WTC11 (cell line): ENCODE data around the gene RETREG3. TPM values are rescaled to one million over a fixed set of nuclear protein-coding genes. Genes with fewer than 3 reads are reported as not detected.

ENCODE experiments used
- ATAC-seq: fragments of 200-7000 bp; cut with Tn5 transposase; 2 replicates; pipeline ENCODE4 v1.10.0; 2021; ENCODE audit warnings: mild to moderate bottlenecking, moderate library complexity
- CTCF ChIA-PET: fragments of 300-600 bp; sonication (Branson Sonifier 250); formaldehyde crosslinking; loops from one replicate; lab custom pipeline; 2021; ENCODE audit warnings: antibody characterized with exemption; lab: Charles Lee
- POLR2A ChIA-PET: fragments of 350-600 bp; sonication (Branson Sonifier 250); formaldehyde crosslinking; loops from one replicate; lab custom pipeline; 2021; ENCODE audit warnings: antibody characterized with exemption; lab: Charles Lee
- DNase-seq: peaks from one replicate; pipeline ENCODE4 v3.0.0; 2021; ENCODE audit warnings: low spot score
- H3K27ac Mint-ChIP-seq: 2 replicates; pipeline ENCODE4 v1.8.0; 2021; ENCODE audit warnings: mixed read lengths
- H3K27me3 Mint-ChIP-seq: 2 replicates; pipeline ENCODE4 v1.8.0; 2021; ENCODE audit warnings: low read depth, mild to moderate bottlenecking, moderate library complexity, mixed read lengths
- H3K36me3 Mint-ChIP-seq: 2 replicates; pipeline ENCODE4 v1.8.0; 2021; ENCODE audit warnings: mixed read lengths
- H3K4me1 Mint-ChIP-seq: 2 replicates; pipeline ENCODE4 v1.8.0; 2022; ENCODE audit warnings: mixed read lengths
- H3K4me3 Mint-ChIP-seq: 2 replicates; pipeline ENCODE4 v1.8.0; 2021; ENCODE audit warnings: mild to moderate bottlenecking, moderate library complexity, mixed read lengths
- H3K9me3 Mint-ChIP-seq: 2 replicates; pipeline ENCODE4 v1.8.0; 2021; ENCODE audit warnings: mixed read lengths
- AR ChIP-seq: fragments of 250-450 bp; sonication (Bioruptor Pico); IDR thresholded peaks from 2 replicates; pipeline ENCODE4 v1.9.0; 2021; ENCODE audit warnings: mild to moderate bottlenecking
- ARID4B ChIP-seq: sonication (generic); formaldehyde crosslinking; IDR thresholded peaks from 2 replicates; pipeline ENCODE4 v1.8.0; 2023; ENCODE audit warnings: missing genetic modification reagents, mild to moderate bottlenecking, borderline replicate concordance
- E2F1 ChIP-seq: sonication (generic); formaldehyde crosslinking; IDR thresholded peaks from 2 replicates; pipeline ENCODE4 v1.8.0; 2022; ENCODE audit warnings: mild to moderate bottlenecking, missing genetic modification reagents
- ELF4 ChIP-seq: sonication (generic); formaldehyde crosslinking; IDR thresholded peaks from 2 replicates; pipeline ENCODE4 v1.8.1; 2022; ENCODE audit warnings: low read depth, mild to moderate bottlenecking, moderate library complexity, missing genetic modification reagents
- EMX1 ChIP-seq: fragments of 250-450 bp; sonication (Bioruptor Pico); IDR thresholded peaks from 2 replicates; pipeline ENCODE4 v1.8.0; 2021; ENCODE audit warnings: mild to moderate bottlenecking
- FOXK1 ChIP-seq: sonication (generic); formaldehyde crosslinking; IDR thresholded peaks from 2 replicates; pipeline ENCODE4 v1.8.0; 2022; ENCODE audit warnings: mild to moderate bottlenecking, moderate library complexity, missing genetic modification reagents
- FOXP1 ChIP-seq: sonication (generic); formaldehyde crosslinking; IDR thresholded peaks from 2 replicates; pipeline ENCODE4 v1.8.0; 2022; ENCODE audit warnings: missing genetic modification reagents, mild to moderate bottlenecking, moderate library complexity, borderline replicate concordance
- FOXP4 ChIP-seq: sonication (generic); formaldehyde crosslinking; IDR thresholded peaks from 2 replicates; pipeline ENCODE4 v1.8.0; 2022; ENCODE audit warnings: mild to moderate bottlenecking, missing genetic modification reagents
- GABPB1 ChIP-seq: sonication (generic); formaldehyde crosslinking; IDR thresholded peaks from 2 replicates; pipeline ENCODE4 v1.8.1; 2023; ENCODE audit warnings: mild to moderate bottlenecking, missing genetic modification reagents
- HMGXB4 ChIP-seq: sonication (generic); formaldehyde crosslinking; IDR thresholded peaks from 2 replicates; pipeline ENCODE4 v1.8.1; 2023; ENCODE audit warnings: mild to moderate bottlenecking, moderate library complexity, missing genetic modification reagents
- JUN ChIP-seq: sonication (generic); formaldehyde crosslinking; IDR thresholded peaks from 2 replicates; pipeline ENCODE4 v1.8.0; 2023; ENCODE audit warnings: mild to moderate bottlenecking, missing genetic modification reagents
- KAT7 ChIP-seq: sonication (generic); formaldehyde crosslinking; IDR thresholded peaks from 2 replicates; pipeline ENCODE4 v1.8.1; 2023; ENCODE audit warnings: missing genetic modification reagents, mild to moderate bottlenecking, borderline replicate concordance
- MAX ChIP-seq: sonication (generic); formaldehyde crosslinking; IDR thresholded peaks from 2 replicates; pipeline ENCODE4 v1.8.0; 2022; ENCODE audit warnings: mild to moderate bottlenecking, missing genetic modification reagents
- NFATC4 ChIP-seq: fragments of 250-450 bp; sonication (Bioruptor Pico); IDR thresholded peaks from 2 replicates; pipeline ENCODE4 v1.9.0; 2021; ENCODE audit warnings: mild to moderate bottlenecking
- NFYB ChIP-seq: sonication (generic); formaldehyde crosslinking; conservative IDR thresholded peaks from 2 replicates; pipeline ENCODE4 v1.8.0; 2022; ENCODE audit warnings: low read depth, missing genetic modification reagents
- PRRX2 ChIP-seq: fragments of 250-450 bp; sonication (Bioruptor Pico); IDR thresholded peaks from 2 replicates; pipeline ENCODE4 v1.8.0; 2021; ENCODE audit warnings: mild to moderate bottlenecking
- SMAD3 ChIP-seq: sonication (generic); formaldehyde crosslinking; IDR thresholded peaks from 2 replicates; pipeline ENCODE4 v1.8.0; 2022; ENCODE audit warnings: missing genetic modification reagents, mild to moderate bottlenecking, borderline replicate concordance
- SMAD4 ChIP-seq: sonication (generic); formaldehyde crosslinking; IDR thresholded peaks from 2 replicates; pipeline ENCODE4 v1.8.0; 2022; ENCODE audit warnings: mild to moderate bottlenecking, missing genetic modification reagents
- USF1 ChIP-seq: sonication (generic); formaldehyde crosslinking; IDR thresholded peaks from 2 replicates; pipeline ENCODE4 v1.8.0; 2022; ENCODE audit warnings: mild to moderate bottlenecking, missing genetic modification reagents
- USF2 ChIP-seq: sonication (generic); formaldehyde crosslinking; IDR thresholded peaks from 2 replicates; pipeline ENCODE4 v1.8.1; 2023; ENCODE audit warnings: mild to moderate bottlenecking, missing genetic modification reagents, moderate library complexity
- ZBTB21 ChIP-seq: sonication (generic); formaldehyde crosslinking; IDR thresholded peaks from 2 replicates; pipeline ENCODE4 v1.8.1; 2023; ENCODE audit warnings: mild to moderate bottlenecking, missing genetic modification reagents, borderline replicate concordance
- ZNF138 ChIP-seq: sonication (generic); formaldehyde crosslinking; conservative IDR thresholded peaks from 2 replicates; pipeline ENCODE4 v1.8.1; 2022; ENCODE audit warnings: mild to moderate bottlenecking, moderate library complexity, missing genetic modification reagents
- ZNF423 ChIP-seq: fragments of 250-450 bp; sonication (Bioruptor Pico); IDR thresholded peaks from 2 replicates; pipeline ENCODE4 v2.1.2; 2022; ENCODE audit warnings: mild to moderate bottlenecking, moderate library complexity
- total RNA-seq: library from RNA; stranded (reverse); gene quantifications from 3 replicates; pipeline ENCODE4 v1.2.3, GENCODE V29; 2021

Gene RETREG3
- total RNA-seq, 1 experiment from 2014 or later: 40.4 TPM

GRCh38 chr17:42566883-42567573 lies 42.1 kb downstream of the RETREG3 start, which contains the start of gene MLX:
Gene MLX, plus strand, starts transcription at chr17:42567100. Its CDS starts 25 bp downstream, at chr17:42567125.
- peaks cover 32% of the 10 kb centered on the region for H3K36me3 Mint-ChIP-seq
- ChIA-PET POLR2A (no interaction called here), CTCF (interaction anchor here (0.6 to 3.4 kb wide), 8 partner anchors 11 to 200 kb away, joined by 3 to 30 read pairs (median 4); partner anchors contain the start of gene PSMC3IP)
- no peaks in the 10 kb centered on the region for H3K27me3 Mint-ChIP-seq
- H3K4me3 Mint-ChIP-seq: peak within 1 kb of the TSS; percentile 94
- no peaks in the 10 kb centered on the region for H3K9me3 Mint-ChIP-seq
- peaks cover 22% of the 10 kb centered on the region for H3K4me1 Mint-ChIP-seq
- ATAC-seq: peak; percentile 70
- peak; percentile 92 for DNase-seq
- H3K27ac Mint-ChIP-seq: peak within 1 kb of the TSS; percentile 92
- TF ChIP-seq PRRX2 (CRISPR knock-in tag): no peak
- TF ChIP-seq AR (CRISPR knock-in tag): no peak
- TF ChIP-seq EMX1 (CRISPR knock-in tag): no peak
- TF ChIP-seq ELF4 (CRISPR knock-in tag): no peak
- no peak for TF ChIP-seq SMAD3 (CRISPR knock-in tag)
- TF ChIP-seq GABPB1 (CRISPR knock-in tag): peak; percentile 74; the same call in 1 of the 2 replicates
- peak; percentile 73 for TF ChIP-seq FOXP1 (CRISPR knock-in tag)
- 0 out of 2 replicates have a peak, but pooled peaks have one; percentile 50 for TF ChIP-seq ZNF138 (CRISPR knock-in tag)
- TF ChIP-seq MAX (CRISPR knock-in tag): peak; percentile 84
- TF ChIP-seq FOXK1 (CRISPR knock-in tag): peak; percentile 12; the same call in 1 of the 2 replicates
- 0 out of 2 replicates have a peak, but pooled peaks have one; percentile 16 for TF ChIP-seq JUN (CRISPR knock-in tag)
- peak; percentile 84 for TF ChIP-seq NFYB (CRISPR knock-in tag)
- peak; percentile 100 for TF ChIP-seq USF2 (CRISPR knock-in tag)
- 0 out of 2 replicates have a peak, but pooled peaks have one; percentile 60 for TF ChIP-seq E2F1 (CRISPR knock-in tag)
- no peak; the same call in 1 of the 2 replicates for TF ChIP-seq HMGXB4 (CRISPR knock-in tag)
- TF ChIP-seq SMAD4 (CRISPR knock-in tag): no peak
- TF ChIP-seq ZNF423 (CRISPR knock-in tag): peak; percentile 72
- TF ChIP-seq USF1: peak; percentile 99
- peak; percentile 40; the same call in 1 of the 2 replicates for TF ChIP-seq FOXP4
- peak; percentile 21; the same call in 1 of the 2 replicates for TF ChIP-seq ARID4B (CRISPR knock-in tag)
- no peak for TF ChIP-seq ZBTB21
- 0 out of 2 replicates have a peak, but pooled peaks have one; percentile 39 for TF ChIP-seq KAT7
- TF ChIP-seq NFATC4: no peak
